NCI-H1105 treated with DMSO at 0.1 percent for 48 hours (cell line): ENCODE data around the gene VRK3.

ENCODE experiments used
- DNase-seq: peaks from one replicate; lab custom pipeline; 2025; lab: John Stamatoyannopoulos, UW

The VRK3 gene

DNA sequence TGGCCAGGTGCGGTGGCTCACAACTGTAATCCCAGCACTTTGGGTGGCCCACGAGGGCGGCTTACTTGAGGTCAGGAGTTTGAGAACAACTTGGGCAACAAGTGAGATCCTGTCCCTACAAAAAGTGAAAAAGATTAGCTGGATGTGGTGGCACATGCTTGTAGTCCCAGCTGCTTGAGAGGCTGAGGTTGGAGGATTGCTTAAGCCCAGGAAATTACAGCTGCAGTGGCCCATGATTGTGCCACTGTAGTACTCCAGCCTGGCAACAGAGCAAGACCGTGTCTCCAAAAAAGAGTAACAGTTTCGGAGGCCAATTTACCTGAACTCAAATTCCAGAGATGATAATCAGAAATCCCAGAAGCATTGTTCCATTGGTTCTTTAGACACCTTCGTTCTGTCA is 5.1 kb upstream of the VRK3 start:
- DNase-seq = no peak

DNA sequence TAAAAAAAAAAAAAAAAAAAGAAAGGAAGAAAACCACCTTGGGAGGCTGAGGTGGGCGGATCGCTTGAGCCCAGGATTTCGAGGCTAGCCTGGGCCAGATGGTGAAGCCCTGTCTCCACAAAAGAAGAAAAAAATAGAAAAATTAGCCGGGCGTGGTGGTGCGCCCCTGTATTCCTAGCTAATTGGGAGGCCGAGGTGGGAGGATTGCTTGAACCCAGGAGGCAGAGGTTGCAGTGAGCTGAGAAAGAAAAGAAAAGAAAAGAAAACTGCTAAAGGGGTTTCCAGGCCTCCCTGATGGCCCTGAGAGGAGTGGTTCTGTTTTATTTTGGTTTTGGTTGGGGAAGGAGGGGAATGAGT is 1.4 kb upstream of the VRK3 start:
- no peak for DNase-seq

DNA sequence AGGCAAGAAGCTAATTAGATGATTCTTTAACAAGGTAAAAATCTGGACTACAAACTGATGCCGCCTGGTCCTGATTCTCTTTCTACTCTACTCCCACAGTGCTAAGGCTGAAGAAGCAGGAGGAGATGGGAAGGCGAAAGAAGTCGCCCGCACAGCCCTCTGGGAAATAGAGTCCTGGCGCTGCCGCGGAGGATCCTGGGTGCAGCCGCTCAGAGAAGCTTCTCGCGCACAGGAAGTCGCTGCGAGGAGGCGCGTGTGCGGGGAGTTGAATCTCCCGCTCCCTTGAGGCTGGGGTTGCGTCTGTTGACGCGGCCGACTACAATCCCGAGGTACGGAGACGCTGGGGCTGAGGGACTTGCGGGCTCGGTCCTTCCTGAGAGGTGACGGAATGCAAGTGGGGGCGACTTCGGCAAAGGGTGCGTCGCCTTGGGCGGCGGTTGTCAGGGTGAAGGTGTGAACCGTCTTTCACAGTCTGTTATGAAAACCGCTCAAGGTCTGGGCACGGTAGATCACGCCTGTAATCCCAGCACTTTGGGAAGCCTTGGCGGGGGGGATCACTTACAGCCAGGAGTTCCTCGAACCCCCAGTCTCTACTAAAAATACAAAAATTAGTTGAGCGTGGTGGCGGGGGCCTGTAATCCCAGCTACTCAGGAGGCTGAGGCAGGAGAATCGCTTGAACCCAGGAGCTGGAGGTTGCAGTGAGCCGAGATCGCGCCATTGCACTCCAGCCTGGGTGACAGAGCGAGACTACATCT is 800 bp upstream of the VRK3 start, which contains the start of gene ZNF473:
Gene ZNF473, plus strand, starts transcription at position 212 of the 756 bp plus-strand sequence. CDS start 5,078 bp downstream, outside the sequence.
- DNase-seq = peak; percentile 97

DNA sequence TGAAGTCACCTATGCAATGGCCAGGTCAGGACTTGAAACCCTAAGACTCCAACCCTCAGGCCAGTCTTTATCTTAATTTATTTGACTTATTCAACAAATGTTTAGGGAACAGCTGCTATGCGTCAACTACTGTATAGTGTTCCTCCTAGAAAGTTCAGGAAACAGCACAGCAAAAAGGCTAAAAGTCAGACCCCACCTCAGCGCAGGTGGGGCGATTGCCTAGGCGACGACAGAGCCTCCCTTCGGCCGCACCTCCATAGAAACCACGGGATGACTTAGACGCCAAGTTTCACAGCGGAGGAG is 502 bp downstream of the VRK3 start:
- DNase-seq = peak; percentile 25

DNA sequence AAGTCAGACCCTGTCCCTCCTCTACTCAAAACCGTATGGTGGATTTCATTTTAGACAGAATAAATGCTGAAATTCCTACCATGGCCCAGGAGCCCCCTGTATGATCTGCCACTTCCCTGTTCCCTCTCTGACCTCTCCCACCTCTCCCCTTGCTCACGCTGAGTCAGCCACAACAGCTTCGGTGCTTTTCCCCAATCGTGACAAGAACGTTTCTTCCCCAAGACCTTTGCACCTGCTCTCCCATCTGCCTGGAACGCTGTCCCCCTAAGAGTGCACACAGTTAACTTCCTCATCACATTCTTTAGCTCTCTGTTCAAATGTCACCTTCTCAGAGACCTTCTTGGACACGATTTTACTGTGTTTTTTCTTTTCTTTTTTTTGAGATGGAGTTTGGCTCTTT is 2.3 kb downstream of the VRK3 start:
- no peak for DNase-seq

DNA sequence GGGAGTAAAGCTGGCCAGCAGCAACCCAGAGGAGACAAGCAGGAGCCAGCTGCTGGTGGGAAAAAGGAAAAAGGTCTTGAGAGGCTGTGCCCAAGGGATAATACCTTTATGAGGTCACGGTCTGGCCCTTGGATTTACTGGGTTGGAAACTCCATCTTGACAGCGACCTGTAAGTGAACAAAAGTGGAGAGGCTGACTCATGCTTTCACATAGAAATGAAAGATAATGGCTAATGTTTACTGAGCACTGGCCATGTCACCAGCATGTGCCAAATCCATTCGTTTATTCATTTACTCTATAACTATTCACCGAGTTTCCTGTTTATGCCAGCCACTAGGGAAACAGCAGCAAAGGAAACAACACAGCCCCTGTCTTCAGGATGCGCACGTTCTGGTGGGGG is 4.7 kb downstream of the VRK3 start:
- no peak for DNase-seq

DNA sequence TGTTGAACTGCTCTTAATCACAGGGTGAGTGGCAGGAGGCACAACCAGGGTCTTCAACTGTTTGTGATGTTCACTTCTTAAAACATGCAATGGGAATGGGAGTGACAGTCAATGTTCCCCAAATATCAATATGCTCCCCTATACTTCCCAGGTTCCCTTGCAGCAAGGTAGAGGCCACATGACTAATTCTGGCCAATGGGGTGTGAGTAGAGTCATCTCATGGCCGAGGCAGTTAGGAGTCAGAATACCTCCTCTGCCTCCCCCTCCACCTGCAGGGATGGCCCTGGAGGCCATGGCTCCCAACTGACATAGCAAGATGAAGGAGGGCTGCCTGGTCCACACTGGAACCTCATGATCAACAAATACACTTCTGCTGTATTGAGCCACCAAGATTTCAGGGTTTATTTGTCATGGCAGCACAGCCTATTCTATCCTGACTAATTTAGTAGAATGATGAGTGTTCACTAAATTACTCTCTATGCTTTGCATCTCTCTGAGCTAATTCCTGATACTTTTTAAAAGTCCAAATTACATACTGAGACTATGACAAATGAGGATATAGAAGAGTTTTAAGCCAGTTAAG is 8.9 kb downstream of the VRK3 start:
- DNase-seq = no peak

DNA sequence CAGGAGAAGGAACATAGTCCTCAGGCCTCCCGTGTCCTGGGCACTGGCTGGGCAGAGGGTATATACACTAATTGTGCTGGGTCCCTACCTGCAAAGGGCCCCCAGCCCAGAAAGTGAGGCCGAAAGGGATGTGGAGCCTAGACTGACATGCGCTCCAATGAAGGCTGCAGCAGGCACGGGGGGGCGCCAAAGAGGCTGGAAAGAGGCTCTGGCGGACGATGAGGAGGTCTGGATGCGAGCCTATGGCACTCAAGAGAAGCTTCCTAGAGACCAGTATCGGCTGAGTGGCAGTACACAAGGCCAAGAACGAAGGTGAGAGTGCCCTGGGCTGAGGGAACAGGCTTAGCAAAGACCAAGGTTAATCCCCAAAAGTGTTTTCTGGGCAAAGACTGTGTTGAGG is 16.6 kb downstream of the VRK3 start:
- DNase-seq = no peak

DNA sequence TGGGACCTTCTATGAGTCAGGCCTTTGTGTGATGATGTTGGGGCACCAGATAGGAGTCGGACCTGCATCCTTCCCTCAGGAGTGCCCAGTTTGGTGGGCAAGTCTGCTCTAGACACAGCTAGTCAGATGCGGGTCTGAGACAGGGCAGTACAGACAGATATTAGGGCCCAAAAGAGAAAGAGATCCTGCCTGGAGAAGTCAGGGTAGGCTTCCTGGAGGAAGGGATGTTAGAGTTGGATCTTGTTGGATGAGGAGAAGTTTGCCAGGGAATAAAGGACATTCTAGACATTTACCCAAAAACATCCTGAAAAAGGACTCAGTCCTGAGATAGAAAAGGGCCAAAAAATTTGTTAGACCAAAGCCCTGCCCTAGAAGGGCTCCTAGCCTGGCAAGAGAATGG is 17.2 kb downstream of the VRK3 start:
- no peak for DNase-seq

DNA sequence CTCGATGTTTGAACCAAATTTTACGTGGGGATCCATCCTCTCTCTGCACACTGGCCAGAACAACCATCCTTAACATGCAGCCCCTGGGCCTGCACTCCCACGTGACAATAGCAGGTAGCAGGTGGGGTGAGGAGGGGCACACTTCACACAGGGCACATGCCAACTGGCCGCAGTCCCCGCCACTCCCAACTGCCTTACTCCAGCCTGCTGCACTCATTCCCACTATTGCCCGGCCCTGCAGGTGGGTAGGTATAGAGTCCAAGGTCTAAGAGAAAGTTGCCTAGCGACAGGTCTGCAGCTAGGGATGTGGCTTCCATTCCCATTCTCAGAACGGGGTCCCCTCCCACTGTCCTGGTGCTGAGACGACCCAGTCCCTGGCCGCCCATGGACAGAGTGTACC is 18.0 kb downstream of the VRK3 start:
- DNase-seq = no peak

DNA sequence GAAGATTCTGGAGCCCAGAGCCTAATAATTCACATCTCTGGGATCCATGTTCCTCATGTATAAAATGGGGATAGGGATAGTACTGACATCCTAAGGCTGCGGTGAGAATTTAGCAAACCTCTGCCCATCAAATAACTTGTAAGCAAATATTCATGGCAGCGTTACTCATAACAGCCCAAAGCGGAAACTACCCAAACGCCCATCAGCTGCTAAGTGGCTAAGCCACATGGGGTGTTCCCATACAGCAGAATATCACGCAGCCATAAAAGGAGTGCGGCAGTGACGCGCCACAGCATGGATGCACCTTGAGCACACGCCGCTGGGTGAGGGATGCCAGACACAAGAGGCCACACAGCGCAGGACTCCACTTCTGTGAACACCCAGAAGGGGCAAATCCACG is 19.7 kb downstream of the VRK3 start:
- DNase-seq = no peak

DNA sequence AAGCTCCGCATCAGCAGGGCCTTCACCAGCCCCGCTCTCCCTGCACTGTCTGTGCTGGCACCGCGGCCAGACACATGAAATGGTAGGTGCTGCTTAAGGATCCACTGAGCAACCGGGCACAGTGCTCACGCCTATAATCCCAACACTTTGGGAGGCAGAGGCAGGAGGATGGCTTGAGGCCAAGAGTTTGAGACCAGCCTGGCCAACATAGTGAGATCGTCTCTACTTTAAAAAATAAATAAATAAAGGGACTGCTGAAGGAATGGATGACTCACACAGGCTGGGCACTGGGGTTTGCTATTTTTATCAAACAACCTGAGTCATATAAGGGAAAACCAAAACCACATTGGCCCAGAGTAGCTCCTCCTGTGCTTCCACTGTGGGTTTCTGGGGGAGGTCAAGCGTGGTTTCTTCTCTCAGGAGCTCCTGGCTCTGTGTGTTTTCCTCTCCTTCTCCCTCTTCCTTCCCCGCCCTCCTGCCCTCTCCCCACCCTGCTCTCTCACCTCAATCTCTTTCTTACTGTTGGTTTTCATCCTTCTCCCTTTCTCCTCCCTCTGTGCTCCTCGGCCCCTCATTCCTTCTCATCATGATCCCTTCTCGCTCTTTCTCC is 21.3 kb downstream of the VRK3 start:
- no peak for DNase-seq

DNA sequence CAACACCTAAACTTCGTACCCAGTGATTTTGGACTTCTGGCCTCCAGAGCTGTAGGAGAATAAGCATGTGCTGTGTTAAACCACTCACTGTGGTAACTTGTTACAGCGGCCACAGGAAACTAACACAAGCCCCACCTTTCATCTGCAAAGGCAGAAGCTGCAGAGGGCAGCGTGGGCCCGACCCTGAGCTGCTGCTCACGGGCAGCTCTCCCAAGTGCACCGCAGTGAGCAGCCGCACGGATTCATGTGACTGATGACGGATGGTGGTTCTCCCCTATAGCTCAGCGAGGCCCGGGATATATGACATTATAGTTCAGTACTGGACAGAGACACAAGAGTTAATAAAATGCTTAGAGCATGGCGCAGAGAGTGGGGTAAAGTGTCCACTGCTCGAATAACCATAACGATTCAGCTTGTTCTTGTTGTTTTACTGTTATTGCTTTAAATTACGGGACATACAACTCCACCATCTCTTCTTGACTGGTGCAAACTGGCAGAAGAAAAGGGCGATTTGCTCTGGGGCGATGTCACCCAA is 21.9 kb downstream of the VRK3 start:
- DNase-seq = no peak

DNA sequence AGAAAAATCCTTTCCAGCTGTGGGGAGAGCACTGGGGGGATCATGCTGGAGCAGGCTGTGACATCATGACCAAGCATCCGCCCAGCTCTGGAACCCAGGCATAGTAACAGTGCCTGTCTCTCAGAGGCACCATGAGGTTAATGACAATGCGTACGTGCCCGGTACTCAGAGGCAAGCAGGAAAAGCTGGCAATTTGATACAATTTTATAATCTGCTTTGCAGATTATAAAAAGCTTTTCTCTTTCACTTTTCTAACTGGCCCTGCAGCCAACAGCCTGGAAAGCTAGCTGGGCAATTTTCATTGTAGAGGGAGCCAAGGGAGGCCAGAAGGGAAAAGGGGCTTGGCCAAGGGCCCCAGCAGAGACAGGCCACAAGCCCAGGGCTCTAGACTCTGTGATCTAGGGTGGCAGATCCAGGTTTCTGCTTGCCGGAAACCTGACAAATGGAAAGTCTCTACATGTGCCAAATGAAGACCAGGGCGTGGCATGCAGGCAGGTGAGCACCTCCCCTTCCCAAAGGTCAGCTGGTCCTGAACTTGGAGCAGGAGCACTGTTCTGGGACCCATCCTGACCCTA is 22.7 kb downstream of the VRK3 start:
- DNase-seq = no peak

DNA sequence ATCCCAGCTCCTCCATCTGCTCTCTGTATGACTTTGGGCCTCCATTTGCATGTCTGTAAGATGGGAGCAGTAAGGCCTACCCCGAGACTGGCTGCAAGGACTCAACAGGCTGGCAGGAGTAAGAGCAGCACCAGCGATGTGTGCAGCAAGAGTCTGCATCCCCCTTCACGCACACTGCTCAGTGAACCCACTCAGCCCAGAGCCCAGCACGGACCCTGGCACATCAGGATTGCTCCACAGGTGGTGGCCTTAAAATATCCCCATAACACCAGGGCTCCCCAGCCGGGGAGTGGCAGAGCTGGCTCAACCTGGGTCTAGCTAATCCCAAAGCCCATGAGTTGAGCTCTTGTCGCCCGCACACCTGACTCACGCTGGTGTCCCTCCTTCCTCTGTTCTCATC is 23.4 kb downstream of the VRK3 start:
- DNase-seq = no peak

DNA sequence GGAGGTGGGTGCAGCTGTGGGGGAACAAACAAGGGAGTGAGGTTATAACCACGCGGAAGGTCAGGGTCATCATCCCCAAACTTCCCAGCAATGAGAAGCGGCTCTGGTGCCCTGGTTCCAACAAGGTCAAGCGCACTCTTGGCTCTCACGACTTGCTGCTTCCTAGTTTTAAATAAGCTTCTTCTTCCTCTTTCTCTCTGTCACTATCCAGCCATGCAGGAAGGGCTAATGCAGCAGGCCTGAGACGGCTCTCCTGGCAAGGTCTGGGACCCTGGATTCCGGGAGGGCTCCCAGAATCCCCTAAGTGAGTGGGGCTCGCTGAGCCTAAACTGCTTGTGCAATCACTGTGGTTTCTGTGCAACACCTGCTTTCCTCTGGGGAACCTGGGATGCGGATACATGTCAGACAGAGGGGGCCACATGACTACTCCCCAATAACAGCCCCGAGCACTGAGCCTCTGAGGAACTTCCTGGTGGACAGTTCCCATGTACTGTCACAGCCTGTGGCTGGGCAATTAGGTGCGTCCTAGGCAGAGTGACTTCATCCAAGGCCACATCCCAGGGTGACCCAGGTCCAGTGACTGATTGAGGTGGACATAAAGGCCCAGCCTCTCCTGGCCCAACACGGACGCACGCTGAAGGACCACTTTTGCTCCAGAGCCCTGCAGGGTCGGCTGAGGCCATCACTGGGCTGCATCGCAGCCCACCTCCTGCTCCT is 24.2 kb downstream of the VRK3 start:
- no peak for DNase-seq

DNA sequence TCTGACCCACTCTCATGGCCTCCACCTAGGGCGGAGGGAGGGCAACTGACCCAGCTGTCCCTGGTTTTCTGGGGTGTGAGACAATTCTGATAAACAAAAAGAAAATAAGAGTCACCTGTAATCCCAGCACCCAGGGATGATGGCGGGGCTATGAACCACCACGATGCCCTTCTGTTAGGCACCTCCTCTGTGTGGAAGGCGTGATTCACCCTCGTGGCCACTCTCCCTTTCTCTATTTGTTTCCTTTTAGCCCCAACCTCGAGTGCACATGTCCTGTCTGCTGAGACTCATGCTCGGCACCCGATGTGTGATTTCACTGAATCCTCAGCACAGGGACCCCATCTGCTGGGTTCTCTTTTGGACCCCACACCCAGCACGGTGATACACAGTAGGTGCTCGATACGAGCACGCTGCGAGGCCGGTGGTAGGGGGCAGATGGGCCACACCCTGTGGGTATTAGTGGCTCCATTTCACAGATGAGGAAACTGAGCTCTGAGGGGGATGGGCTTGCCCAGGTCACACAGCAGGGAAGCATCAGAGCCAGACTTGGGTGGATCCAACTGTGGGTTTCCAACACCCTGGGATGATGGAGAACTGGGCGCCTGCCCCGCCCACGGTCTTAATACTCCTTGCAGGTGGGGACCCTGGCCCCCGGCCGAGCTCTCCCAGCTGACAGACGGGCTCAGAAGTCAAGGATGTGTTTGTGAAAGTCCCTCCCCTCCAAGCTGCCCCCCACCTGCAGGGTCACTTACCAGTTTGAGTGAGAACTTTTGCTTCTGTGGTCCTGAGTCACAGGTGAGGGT is 24.9 kb downstream of the VRK3 start:
- DNase-seq = no peak

DNA sequence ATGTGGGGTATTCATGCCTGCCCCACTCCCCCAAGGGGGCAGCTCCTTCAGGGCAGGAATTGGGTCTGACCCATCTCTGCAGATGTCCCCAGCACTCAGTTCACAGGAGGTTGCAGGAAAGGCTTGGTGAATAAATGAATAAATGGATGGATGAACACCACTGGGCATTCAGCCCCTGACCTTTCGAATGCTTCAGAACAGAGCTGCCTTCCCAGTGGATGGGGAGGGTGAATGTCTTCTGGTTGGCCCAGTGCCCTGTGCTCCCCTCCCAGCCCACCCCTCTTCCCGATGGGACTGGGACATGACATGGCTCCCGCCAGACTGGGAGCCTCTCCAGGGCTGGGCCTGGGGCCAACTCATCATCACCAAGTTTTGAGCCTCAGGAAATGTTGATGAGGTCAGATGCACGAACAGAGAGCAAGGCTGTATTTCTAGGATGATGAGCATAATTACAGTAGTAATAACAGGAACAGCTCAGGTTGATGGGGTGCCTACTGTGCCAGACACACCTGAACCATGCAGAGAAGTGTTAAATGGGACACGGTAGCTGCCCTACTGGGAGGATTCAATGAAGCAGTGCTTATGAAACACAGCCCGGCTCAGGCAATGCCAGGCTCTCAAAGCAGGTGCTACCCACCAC is 25.7 kb downstream of the VRK3 start:
- peak; percentile 59 for DNase-seq

DNA sequence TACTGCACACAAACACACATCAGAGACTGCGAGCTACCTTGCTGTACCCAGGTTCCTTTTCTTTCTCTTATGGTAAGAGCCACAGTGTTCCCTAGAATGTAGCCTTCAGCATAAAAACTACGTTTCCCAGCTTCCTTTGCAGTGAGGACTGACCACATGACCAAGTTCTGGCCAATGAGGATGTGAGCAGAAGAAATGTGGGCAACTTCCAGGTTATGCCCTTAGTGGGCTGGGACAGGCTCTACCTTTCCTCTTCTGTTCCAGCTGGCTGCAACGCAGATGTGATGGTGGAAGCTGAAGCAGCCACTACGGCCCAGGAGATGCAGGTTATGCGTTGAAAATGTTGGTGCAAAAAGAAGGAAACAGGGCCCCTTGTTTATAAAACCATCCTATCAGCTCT is 27.5 kb downstream of the VRK3 start:
- DNase-seq = peak; percentile 16

DNA sequence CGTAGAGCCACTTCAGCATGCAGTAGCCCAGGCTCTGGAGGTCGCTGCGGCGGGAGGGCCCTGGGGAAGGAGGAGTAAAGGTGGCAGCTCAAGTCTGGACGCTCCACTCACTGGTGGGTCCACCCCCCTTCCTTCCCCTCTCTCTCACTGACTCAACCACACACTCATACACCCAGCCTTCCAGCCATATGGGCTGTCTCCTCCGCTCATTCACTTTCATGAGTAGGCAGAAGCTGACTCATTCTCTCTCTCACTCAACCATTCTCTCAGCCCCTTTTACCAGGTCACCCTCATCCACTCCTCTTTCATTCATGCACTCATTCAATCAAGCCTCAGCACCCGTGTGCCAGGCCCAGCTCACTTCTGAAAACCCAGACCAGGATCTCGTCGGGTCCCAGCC is 36.7 kb downstream of the VRK3 start:
- no peak for DNase-seq

DNA sequence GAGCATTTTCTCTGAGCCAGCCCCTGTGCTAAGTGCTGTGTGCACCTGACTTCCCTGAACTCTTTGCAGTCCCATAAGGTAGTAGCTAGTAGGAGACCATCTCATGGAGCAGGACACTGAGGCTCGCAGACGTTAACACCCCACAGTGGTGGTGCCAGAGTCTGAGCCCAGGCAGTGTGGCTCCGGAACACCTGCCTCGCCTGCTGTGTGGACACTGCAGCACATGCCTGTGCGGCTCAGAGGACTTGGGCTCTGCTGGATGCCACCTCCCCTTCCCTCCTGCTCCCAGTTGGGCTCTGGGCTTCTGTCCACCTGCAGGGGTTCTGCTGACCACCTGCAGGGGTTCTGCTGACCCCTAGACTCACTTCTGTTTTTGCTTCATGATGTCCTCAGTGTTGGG is 37.2 kb downstream of the VRK3 start:
- no peak for DNase-seq
